HG02571 (cell line): ENCODE results near the gene P2RX1.
"Not testable (repeated sequence)": the region's sequence is repeated elsewhere in the genome, so short reads cannot be mapped to it uniquely, and the experiment has no call there.

Source experiments
- ATAC-seq: cut with Tn5 transposase; IDR thresholded peaks from one replicate; pipeline ENCODE4 v1.9.1; 2021; ENCODE audit warnings: mild to moderate bottlenecking, moderate library complexity; ENCODE audit not compliant: unreplicated experiment

P2RX1 gene

DNA sequence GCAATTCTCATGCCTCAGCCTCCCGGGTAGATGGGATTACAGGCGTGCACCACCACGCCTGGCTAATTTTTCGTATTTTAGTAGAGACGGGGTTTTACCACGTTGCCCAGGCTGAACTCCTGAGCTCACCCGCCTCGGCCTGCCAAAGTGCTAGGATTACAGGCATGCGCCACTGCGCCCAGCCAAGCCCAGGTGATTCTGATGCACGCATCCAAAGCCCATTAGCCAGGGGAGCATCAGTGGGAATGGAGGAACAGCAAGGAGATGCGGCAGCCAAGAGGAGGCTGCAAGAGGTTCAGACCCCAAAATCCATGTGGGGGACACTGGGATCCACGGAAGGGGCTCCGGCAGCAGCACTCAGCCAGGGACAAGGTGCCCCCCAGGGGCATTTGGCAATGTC, 35.9 kb upstream of the P2RX1 start:
- no peak for ATAC-seq

DNA sequence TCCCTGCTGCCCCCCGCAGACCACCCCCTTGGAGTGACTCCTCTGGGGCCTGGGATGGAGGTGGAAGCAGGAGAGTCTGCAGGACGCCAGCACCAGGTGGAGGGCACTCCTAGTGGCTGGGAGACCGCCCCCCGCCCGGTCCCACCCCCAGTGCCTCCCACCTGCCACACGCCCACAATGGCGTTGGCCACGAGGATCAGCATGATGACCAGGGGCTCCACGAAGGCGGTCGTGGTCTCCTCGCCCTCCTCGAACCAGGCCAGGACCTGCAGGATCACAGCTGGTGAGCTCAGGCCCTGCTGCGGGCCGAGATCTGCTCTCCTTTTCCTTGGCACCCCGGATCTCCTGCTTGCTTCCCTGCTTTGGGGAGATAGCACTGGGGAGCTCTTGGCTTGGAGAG, 35.2 kb upstream of the P2RX1 start:
- ATAC-seq = no peak

DNA sequence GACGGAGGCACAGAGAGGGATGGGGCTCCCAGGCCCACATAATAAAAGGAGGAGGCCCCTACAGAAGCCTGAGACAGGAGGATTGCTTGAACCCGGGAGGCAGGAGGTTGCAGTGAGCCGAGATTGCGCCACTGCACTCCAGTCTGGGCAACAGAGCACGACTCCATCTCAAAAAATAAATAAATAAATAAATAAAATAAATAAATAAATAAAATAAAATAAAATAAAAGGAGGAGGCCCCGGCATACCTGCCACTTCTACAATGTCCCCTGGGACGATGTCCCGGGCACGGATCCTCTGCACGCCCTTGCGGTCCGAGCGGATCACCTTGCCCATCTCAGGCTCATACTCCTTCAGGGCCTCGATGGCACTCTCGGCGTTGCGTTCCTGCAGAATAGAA, 34.7 kb upstream of the P2RX1 start:
- no peak for ATAC-seq

DNA sequence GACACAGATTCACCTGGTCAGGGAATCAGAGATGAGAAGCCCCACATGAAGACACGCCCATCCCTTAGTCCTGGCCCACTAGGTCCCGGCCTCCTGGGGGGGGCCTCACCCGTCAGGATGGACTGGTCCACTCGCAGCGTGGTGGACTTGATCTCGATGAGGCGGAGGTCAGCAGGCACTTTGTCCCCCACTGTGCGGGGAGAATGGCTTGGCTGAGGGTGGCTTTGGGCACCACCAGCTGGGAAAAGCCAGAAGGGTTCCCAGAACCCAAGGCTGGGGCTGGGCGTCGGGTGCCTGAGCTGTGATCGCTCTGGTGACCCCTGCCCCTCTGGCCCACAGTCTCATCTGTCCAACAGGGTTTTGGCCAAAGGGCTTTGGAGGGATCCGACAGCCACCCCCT, 34.3 kb upstream of the P2RX1 start:
- ATAC-seq = no peak

DNA sequence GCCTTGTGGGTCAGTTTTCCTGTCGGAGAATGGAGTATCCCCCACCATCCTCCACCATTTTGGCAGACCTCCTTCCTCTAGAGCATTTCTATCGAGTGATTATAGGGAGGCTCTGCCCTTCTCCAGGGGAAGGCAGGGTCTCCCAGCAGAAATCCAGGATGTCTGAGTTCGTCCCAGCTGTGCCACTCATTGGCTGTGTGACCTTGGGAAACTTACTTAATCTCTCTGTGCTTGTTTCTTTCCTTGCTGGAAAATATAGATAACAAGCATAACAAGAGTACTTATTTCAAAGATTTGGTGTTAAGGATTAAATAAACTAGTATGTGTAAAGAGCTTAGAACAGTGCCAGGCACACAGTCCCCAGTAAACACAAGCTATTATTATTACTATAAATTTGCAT, 33.2 kb upstream of the P2RX1 start:
- no peak for ATAC-seq

- not testable (repeated sequence) for ATAC-seq
Measured at GRCh38 chr17:3948551-3948950, 32.3 kb upstream of the P2RX1 start.

DNA sequence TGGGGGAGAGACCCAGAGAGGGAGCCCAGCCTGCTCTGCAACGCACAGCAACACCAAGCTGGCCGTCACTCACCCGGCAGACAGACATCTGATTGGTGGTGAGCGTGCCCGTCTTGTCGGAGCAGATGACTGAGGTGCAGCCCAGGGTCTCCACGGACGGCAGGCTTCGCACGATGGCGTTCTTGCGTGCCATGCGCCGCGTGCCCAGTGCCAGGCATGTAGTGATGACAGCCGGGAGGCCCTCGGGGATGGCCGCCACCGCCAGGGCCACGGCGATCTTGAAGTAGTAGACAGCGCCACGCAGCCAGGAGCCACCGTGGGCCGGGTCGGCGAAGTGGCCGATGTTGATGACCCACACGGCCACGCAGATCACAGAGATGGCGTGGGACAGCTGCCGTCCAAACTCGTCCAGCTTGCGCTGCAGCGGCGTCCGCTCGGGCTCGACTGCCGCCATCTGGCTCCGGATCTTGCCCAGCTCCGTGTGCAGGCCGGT, 31.1 kb upstream of the P2RX1 start:
- ATAC-seq = no peak

DNA sequence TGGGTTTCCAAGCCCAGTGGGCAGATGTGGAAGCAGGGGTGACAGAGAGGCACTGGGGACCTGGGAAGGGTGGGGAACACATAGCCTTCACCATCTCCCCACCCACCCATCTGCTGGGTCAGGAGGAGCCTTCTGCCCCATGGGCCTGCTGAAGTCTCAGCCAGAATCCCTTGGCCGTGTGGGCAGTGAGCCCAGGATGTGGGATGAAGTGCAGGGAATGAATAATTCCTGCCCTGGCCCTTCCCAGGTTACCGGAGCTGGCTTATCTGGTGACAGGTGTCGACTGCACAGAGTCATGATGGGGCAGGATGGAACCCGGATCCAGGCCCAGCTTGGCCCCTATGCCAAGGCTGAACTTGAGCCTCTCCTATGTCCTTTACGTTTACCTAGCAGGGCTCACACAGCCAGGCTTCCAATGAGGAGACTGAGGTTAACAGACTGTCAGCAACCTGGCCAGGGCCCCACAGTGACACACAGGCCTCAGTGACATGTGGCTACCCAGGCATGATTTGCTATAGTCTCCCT, 30.5 kb upstream of the P2RX1 start:
- no peak for ATAC-seq

DNA sequence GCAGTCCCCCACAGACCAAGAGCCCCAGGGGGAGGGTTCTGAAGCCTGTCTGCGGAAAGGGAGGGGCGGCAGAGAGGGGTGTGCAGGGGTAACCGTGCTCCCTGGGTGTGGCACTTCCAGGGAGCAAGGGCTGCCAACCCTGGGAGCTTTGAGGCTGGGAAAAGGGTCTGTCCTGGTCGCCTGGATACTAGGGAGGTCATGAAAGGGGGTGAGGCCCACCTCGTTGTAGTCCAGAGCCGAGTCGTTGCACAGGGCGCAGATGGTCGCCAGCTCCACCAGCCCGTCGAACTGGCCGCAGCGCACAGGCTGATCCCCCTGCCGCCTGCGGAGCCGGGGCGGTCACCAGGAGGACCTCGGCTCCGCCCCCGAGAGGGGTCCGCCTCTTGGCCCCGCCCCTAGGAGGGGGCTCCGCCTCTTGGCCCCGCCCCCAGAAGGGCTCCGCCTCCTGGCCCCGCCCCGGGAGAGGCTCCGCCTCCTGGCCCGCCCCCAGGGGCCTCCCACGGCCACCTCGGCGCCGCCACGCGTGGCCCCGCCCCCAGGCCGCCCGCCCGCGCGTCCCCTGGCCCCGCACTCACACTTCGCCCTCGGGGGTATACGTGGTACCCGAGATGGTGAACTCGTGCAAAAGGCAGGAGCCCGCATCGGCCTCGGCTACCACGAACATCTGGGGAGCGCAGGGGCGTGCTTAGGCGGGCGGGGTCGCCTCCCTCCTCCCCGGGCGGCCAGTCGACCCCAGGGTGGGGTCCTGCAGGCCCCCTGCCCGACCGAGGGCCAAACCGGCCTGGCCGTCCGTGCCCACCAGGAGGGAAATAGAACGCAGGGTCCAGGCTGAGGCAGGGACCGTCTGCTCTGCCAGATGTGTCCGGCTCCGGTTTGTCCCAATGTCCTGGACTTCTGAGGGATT, 28.5 kb upstream of the P2RX1 start:
- no peak for ATAC-seq

DNA sequence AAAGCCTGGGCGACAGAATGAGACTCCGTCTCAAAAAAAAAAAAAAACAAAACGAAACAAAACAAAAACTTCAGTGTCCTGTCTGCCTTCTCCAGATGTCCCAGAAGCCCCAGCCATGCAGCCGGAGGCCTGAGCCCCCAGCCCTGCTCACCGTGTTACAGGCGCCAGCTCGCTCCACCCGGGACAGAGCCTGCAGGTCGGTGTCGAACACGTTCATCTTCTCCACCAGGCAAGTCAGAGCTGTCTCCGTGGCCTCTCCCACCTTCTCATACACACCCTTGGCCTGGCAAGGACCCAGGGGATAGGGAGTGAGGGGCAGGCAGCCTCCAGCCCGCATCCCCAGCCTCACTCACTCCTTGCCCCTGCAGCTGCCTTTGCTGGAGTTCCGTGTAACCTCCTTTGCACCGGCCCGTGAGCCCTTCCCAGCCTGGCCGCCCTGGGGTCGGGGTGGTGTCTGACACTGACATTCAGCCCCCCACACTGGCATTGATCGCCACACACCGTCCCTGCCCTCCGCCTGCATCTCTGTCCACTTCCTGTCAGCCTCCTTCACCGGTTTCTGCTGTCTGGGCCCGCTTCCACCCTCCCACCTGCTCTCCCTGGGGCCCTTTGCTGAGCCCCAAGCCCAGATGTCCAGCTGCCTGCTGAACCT, 27.1 kb upstream of the P2RX1 start:
- no peak for ATAC-seq

- no peak for ATAC-seq
Measured at GRCh38 chr17:3940965-3941698, 24.9 kb upstream of the P2RX1 start.

GRCh38 chr17:3937359-3937758, 21.1 kb upstream of the P2RX1 start:
- ATAC-seq = no peak

DNA sequence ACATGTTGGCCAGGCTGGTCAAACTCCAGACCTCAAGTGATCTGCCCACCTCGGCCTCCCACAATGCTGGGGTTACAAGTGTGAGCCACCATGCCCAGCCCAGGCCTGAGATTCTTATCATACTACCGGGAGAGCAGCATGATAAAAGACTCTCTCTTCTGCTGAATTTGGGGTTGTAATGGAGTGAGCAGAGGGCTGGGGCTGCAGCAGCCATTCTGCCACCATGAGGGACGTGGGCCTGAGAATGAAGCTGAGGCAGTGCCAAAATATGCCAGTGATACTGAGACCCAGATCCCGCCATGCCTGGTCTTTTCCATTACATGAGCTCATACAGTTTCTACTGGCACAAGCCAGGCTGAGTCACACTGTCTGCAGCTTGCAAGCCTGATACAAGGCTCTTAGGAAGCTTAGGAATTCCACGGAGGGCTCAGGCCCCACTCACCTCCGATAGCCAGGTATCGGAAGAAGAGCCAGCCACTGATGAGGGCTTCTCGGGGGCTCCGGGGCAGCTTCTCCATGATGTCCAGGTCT, 19.6 kb upstream of the P2RX1 start:
- ATAC-seq = no peak

DNA sequence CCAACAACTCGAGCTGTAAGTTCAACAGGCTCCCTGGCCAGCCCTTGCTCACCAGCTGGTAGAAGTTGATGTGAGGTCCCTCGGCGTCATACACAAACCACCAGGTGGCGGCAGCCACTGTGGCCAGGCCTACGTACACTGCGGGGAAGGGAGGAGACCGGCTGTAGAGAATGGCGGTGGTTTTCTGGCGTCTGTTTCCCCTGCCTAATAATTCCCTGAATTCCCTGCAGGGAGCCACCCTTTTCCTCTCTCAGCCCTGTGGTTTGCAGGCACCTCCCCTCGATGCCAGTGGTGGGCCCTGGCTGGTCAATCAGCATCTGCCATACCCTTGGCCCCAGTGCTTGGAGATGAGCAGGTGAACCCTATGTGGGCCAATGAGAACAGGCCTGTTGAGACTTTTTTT, 18.9 kb upstream of the P2RX1 start:
- ATAC-seq = no peak

- ATAC-seq = no peak
Measured at GRCh38 chr17:3929764-3930163, 13.5 kb upstream of the P2RX1 start.

- no peak for ATAC-seq
Measured at GRCh38 chr17:3929181-3929580, 12.9 kb upstream of the P2RX1 start.

- ATAC-seq = no peak
Measured at GRCh38 chr17:3928406-3928805, 12.1 kb upstream of the P2RX1 start.

DNA sequence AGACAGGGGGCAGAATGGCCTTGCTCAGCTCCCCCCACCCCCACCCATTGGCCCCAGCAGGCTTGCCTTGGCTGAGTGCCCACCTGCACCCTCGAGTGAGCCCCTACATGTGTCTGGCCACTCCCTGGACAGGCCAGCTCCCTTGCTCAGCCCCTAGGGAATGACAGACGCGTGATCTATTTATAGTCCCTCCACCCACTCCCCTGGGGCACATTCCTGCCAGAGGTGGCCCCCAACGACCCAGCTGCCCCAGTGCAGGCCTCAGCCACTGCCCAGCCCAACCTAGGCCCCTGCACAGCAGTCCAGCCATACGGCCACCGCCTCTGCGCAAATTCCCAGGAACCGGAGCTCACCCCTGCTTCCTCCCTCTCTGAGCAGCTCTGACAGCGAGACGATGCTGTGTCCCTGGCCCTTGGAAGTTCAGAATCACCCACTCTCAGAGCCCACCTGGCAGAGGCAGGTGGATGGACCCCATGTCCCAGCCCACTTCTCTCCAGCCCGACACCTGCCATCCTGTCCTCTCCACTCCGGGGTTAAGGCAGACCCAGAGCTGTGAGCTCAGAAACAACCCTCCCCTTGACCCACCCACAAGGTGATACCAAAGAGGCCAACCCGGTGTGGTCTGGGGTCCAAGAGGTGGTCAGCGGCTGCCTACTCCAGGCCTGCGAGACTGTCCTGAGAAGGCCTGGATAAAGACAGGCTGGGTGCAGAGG, 11.5 kb upstream of the P2RX1 start:
- ATAC-seq = no peak

- ATAC-seq = no peak
Measured at GRCh38 chr17:3926860-3927627, 10.8 kb upstream of the P2RX1 start.
